ENCODE data around the gene ENPP3.

GRCh38 chr6:131787079-131787478 is 150.0 kb downstream of the ENPP3 start:
- TF ChIP-seq CTCF (IDR thresholded peaks at IDR 0.05): no peak
- TF ChIP-seq REST (IDR thresholded peaks at IDR 0.05; ENCODE audit: low read depth, low read length): no peak
- TF ChIP-seq POLR2AphosphoS5 (IDR thresholded peaks at IDR 0.05; ENCODE audit: low read depth, low read length): no peak
- no peak for TF ChIP-seq GABPA (IDR thresholded peaks at IDR 0.05; ENCODE audit: low read depth)
